Esophagus squamous epithelium (tissue), 5 donors: ENCODE data around the gene TSPAN31. TPM values are rescaled to one million over a fixed set of nuclear protein-coding genes. Genes with fewer than 3 reads are reported as not detected.
A peak's percentile ranks its signal among the peaks of the same experiment; 100 is the strongest.

ENCODE experiments used
- DNase-seq: peaks from one replicate; lab custom pipeline; 2025; lab: John Stamatoyannopoulos, UW
- H3K27ac ChIP-seq, 4 donors: fragments of 200-600 bp; sonication (generic); one replicate each; pipeline ENCODE4 v1.5.1; 2016 to 2019; ENCODE audit warnings: mild to moderate bottlenecking in 1 of 4
- H3K27me3 ChIP-seq, 4 donors: fragments of 200-600 bp; sonication (generic); 1 replicate in 3 of 4; 2 replicates in 1 of 4; pipeline versions ENCODE4 v1.5.1 to v1.6.0; 2017 to 2021; ENCODE audit warnings: antibody characterized with exemption in 1 of 4
- H3K36me3 ChIP-seq, 3 donors: fragments of 200-600 bp; sonication (generic); one replicate each; pipeline ENCODE4 v1.5.1; 2016 to 2019
- H3K4me1 ChIP-seq, 3 donors: fragments of 200-600 bp; sonication (generic); one replicate each; pipeline ENCODE4 v1.5.1; 2017 to 2019
- H3K4me3 ChIP-seq, 4 donors: fragments of 200-600 bp; sonication (generic); 1 replicate in 3 of 4; 2 replicates in 1 of 4; pipeline ENCODE4 v1.5.1; 2016 to 2019; ENCODE audit warnings: mild to moderate bottlenecking in 2 of 4, moderate library complexity in 1 of 4
- H3K9me3 ChIP-seq, 3 donors: fragments of 200-600 bp; sonication (generic); one replicate each; pipeline ENCODE4 v1.5.1; 2016 to 2019
- POLR2A ChIP-seq, 4 donors: fragments of 450-650 bp; IDR thresholded peaks; one replicate each; pipeline ENCODE4 v1.6.1; 2017; ENCODE audit warnings: antibody characterized with exemption in 4 of 4, mild to moderate bottlenecking in 4 of 4, moderate library complexity in 3 of 4
- WGBS, 2 donors: methylation state at CpG; one replicate each; pipeline ENCODE4 v1.1.5; 2018; 5-methylcytosine and 5-hydroxymethylcytosine counted together
- intact Hi-C: fragments of 100-400 bp; cut with DNase I; formaldehyde crosslinking; loops from one replicate; pipeline ENCODE4 v1.15.0; 2022
- total RNA-seq, 4 donors: library from RNA; depleted of rRNA; stranded (reverse); fragments of >200 nt; gene quantifications; one replicate each; pipeline ENCODE4 v1.1.0, GENCODE V29; 2016
- TF ChIP-seq, protein P1 (sequence below), 6 experiments: fragments of 450-650 bp in 4 of 6; fragments of 200-600 bp in 2 of 6; sonication (generic) in 2 of 6; IDR thresholded peaks; one replicate each; pipeline ENCODE4 v1.5.1; 2016 to 2019; ENCODE audit warnings: antibody characterized with exemption in 6 of 6, mild to moderate bottlenecking in 4 of 6, moderate library complexity in 4 of 6
- donor health status: DM: yes; HTN: yes; CAD: no.

Gene TSPAN31
- total RNA-seq, 4 donors from 2014 or later, result 37.2 to 62.5 (median 40.2) TPM

DNA sequence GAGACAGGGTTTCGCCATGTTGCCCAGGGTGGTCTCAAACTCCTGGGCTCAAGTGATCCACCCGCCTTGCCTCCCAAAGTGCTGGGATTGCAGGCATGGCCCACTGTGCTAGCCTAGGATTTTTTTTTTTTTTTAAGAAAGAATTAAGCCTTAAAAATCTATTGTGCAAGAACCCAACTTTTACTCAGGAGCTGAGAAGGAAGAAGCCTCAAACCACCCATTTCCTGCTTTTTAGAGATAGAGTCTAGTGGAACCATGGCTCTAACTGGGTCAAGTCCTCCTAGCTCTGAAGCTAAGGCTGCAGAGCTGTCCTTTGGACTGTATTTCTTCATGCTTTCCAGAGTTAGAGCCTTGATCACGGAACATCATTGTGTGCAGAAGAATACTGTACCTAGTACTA, 36.4 kb downstream of the TSPAN31 start:
- 92 to 96% methylated on average over 3 of the region's 3 CpGs for WGBS, 2 donors
- no peak for DNase-seq
- Histone ChIP-seq H3K27me3 (no peaks in the 10 kb centered on the region), H3K36me3 (peaks cover 0 to 45% (median 0%) of the 10 kb centered on the region in 3 donors), H3K4me3 (no peak overlapping the region), H3K4me1 (peaks cover 10 to 25% (median 16%) of the 10 kb centered on the region in 3 donors), H3K9me3 (no peaks in the 10 kb centered on the region), H3K27ac (no peak overlapping the region)
- TF ChIP-seq, protein P1, sequence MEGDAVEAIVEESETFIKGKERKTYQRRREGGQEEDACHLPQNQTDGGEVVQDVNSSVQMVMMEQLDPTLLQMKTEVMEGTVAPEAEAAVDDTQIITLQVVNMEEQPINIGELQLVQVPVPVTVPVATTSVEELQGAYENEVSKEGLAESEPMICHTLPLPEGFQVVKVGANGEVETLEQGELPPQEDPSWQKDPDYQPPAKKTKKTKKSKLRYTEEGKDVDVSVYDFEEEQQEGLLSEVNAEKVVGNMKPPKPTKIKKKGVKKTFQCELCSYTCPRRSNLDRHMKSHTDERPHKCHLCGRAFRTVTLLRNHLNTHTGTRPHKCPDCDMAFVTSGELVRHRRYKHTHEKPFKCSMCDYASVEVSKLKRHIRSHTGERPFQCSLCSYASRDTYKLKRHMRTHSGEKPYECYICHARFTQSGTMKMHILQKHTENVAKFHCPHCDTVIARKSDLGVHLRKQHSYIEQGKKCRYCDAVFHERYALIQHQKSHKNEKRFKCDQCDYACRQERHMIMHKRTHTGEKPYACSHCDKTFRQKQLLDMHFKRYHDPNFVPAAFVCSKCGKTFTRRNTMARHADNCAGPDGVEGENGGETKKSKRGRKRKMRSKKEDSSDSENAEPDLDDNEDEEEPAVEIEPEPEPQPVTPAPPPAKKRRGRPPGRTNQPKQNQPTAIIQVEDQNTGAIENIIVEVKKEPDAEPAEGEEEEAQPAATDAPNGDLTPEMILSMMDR (IDR thresholded peaks at IDR 0.05), result no peak
- TF ChIP-seq POLR2A (IDR thresholded peaks at IDR 0.05), result no peak
- intact Hi-C loops, result loop anchor here (10.0 kb wide), 1 partner anchor 54 kb away; no protein-coding TSS in a partner anchor

DNA sequence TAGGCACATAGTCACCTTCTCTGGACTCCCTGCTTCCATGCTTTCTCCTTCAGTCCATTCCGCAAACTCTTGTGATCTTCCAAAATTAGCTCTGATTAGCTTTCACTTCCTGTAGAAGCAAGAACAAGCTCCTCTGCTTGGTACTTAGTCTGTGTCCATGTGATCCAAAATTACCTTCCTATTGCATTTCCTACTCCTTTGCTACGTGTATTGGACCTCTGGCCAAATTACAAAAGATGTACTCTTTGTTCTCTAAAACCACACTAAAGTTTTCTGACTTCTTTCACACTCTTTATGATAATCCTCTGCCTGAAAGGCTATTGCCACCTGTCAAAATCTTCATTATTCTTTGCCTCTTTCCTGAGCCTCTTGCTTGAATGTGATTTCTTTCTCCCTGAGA, 37.0 kb downstream of the TSPAN31 start:
- Histone ChIP-seq H3K36me3 (peaks cover 0 to 47% (median 0%) of the 10 kb centered on the region in 3 donors), H3K4me3 (no peak overlapping the region), H3K9me3 (no peaks in the 10 kb centered on the region), H3K27ac (no peak overlapping the region), H3K4me1 (peaks cover 10 to 25% (median 16%) of the 10 kb centered on the region in 3 donors), H3K27me3 (no peaks in the 10 kb centered on the region)
- TF ChIP-seq POLR2A (IDR thresholded peaks at IDR 0.05), result no peak
- no peak for DNase-seq
- intact Hi-C loops, result loop anchor here (10.0 kb wide), 1 partner anchor 53 kb away; no protein-coding TSS in a partner anchor
- WGBS, 2 donors, result 62 to 63% methylated on average over 2 of the region's 2 CpGs

DNA sequence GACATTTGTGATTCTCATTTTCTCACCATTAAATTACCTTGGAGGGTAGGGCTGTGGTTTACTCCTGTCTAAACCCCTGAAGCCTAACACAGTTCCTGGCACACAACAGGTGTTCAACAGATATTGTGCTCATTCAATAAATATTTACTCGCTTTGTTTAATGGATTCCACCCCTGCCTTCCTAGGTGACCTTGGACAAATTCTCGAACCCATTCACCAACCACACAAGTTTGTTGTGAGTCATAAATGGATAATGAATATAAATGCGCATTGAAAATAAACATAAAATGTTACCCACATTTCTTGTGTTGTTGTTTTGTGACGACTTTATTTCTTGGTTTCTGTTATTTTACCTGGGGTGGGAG, 37.4 kb downstream of the TSPAN31 start:
- H3K27ac ChIP-seq, result peak overlapping the region in 3 of 4 donors; percentile 70 to 88 (median 81)
- WGBS, 2 donors, result 14 to 21% methylated on average over 4 of the region's 4 CpGs
- H3K36me3 ChIP-seq, result peaks cover 0 to 52% (median 0%) of the 10 kb centered on the region in 3 donors
- no peaks in the 10 kb centered on the region for H3K27me3 ChIP-seq
- intact Hi-C loops, result loop anchor here (10.0 kb wide), 1 partner anchor 53 kb away; no protein-coding TSS in a partner anchor
- peaks cover 10 to 25% (median 16%) of the 10 kb centered on the region in 3 donors for H3K4me1 ChIP-seq
- TF ChIP-seq, protein P1 (IDR thresholded peaks at IDR 0.05), result no peak
- DNase-seq, result no peak
- peak overlapping the region in 3 of 4 donors; percentile 93 to 95 (median 95) for H3K4me3 ChIP-seq
- H3K9me3 ChIP-seq, result no peaks in the 10 kb centered on the region

DNA sequence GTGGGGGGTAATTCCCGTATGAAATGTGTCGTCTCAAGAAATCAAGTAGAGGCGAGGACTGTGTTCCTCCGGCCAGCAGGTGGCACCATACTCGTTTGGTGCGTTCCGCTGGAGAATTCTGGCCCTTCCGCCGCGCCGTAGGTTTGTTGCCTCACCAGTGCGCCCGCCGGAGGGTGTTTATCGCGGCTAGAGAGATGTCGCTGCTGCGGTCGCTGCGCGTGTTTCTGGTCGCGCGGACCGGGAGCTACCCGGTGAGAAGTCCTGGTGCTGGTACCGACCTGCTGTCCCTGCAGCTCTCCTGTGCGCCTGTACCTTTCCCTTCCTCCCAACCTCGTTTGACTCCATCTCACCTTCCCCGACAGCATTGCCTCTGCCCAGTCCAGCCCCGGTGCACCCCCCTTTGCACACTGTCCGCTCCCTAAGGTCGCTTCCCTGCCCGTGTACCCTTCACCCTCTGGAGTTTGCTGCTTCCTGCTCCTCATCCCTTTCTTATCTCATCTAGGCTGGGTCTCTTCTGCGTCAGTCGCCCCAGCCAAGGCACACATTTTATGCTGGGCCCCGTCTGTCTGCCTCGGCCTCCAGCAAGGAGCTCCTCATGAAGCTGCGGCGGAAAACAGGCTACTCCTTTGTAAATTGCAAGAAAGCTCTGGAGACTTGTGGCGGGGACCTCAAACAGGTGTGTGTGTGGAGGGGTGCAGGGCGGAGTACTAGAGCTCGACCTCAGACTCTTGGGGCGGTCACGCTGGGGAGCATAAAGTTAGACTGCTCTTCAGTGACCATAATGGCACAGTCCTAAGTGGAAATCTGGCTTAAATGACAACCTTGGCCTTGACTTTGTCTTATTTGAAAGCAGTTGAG, 38.0 kb downstream of the TSPAN31 start, which contains the start of gene TSFM:
TSS of gene TSFM (plus strand) at position 180 of the 858 bp plus-strand sequence. CDS start at position 195, 15 bp downstream.
- Histone ChIP-seq H3K9me3 (no peaks in the 10 kb centered on the region), H3K4me1 (peaks cover 10 to 25% (median 16%) of the 10 kb centered on the region in 3 donors), H3K4me3 (peak within 1 kb of the TSS; percentile 73 to 95 (median 94)), H3K27ac (peak within 1 kb of the TSS; percentile 70 to 88 (median 82)), H3K27me3 (no peaks in the 10 kb centered on the region), H3K36me3 (peaks cover 0 to 58% (median 0%) of the 10 kb centered on the region in 3 donors)
- TF ChIP-seq, protein P1 (IDR thresholded peaks at IDR 0.05), result peak; percentile 92 to 98 (median 96)
- TF ChIP-seq POLR2A (IDR thresholded peaks at IDR 0.05), result peak in 2 of 4 donors; percentile 43 to 68
- intact Hi-C loops, result loop anchor here (10.0 kb wide), 1 partner anchor 52 kb away; no protein-coding TSS in a partner anchor
- DNase-seq, result peak; percentile 78
- WGBS, 2 donors, result 0 to 1% methylated on average over 35 to 36 of the region's 45 CpGs

DNA sequence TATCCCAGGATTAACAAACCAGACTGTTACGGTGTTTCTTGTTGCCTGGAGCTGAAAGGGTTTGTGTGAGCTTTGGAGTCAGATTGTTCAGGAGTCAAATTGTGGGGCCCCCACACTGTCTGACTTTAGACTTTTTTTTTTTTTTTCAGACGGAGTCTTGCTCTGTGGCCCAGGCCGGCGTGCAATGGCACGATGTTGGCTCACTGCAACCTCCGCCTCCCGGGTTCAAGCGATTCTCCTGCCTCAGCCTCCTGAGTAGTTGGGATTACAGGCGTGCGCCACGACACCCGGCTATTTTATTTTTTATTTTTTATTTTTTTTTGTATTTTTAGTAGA, 38.6 kb downstream of the TSPAN31 start:
- Histone ChIP-seq H3K4me3 (peak overlapping the region; percentile 73 to 95 (median 94)), H3K9me3 (no peaks in the 10 kb centered on the region), H3K36me3 (peaks cover 0 to 64% (median 0%) of the 10 kb centered on the region in 3 donors), H3K27ac (peak overlapping the region in 3 of 4 donors; percentile 70 to 88 (median 84)), H3K27me3 (no peaks in the 10 kb centered on the region), H3K4me1 (peaks cover 10 to 25% (median 16%) of the 10 kb centered on the region in 3 donors)
- 77 to 80% methylated on average over 9 to 11 of the region's 12 CpGs for WGBS, 2 donors
- intact Hi-C loops, result loop anchor here (10.0 kb wide), 1 partner anchor 51 kb away; no protein-coding TSS in a partner anchor
- no peak for DNase-seq
- TF ChIP-seq, protein P1 (IDR thresholded peaks at IDR 0.05), result no peak
- TF ChIP-seq POLR2A (IDR thresholded peaks at IDR 0.05), result no peak
